Measurements from ENCODE around the gene FKBP1A.

- no peak for TF ChIP-seq POLR2A (IDR thresholded peaks at IDR 0.05; ENCODE audit: low read length)
- no peak for TF ChIP-seq GATA1 (IDR thresholded peaks at IDR 0.05; ENCODE audit: low read depth, low read length)
Measured at GRCh38 chr20:1394686-1395085, 1.8 kb upstream of the FKBP1A start.
